Mesenchymal stem cell (in vitro differentiated cells and primary cell): Measurements from ENCODE around the gene ORAI3.

ENCODE experiments used
- DNase-seq: peaks from one replicate; pipeline ENCODE4 v3.0.0-alpha.2; 2013
- H2AFZ ChIP-seq: one replicate; pipeline ENCODE4 v1.6.1; 2013; ENCODE audit warnings: low read depth, mild to moderate bottlenecking, control low read depth, inconsistent platforms, low read length, moderate library complexity
- H2AK5ac ChIP-seq: 2 replicates; pipeline ENCODE4 v1.6.1; 2013; ENCODE audit warnings: low read length, moderate library complexity, mild to moderate bottlenecking, inconsistent platforms; ENCODE audit not compliant: severe bottlenecking
- H2BK120ac ChIP-seq: one replicate; pipeline ENCODE4 v1.6.1; 2013; ENCODE audit warnings: low read depth, mild to moderate bottlenecking, inconsistent platforms, low read length, moderate library complexity
- H2BK12ac ChIP-seq, 2 experiments: one replicate each; pipeline ENCODE4 v1.6.1; 2013; ENCODE audit warnings: inconsistent platforms in 2 of 2, low read length in 2 of 2, mild to moderate bottlenecking in 2 of 2, moderate library complexity in 2 of 2, control low read depth in 1 of 2
- H2BK15ac ChIP-seq: one replicate; pipeline ENCODE4 v1.6.1; 2013; ENCODE audit warnings: mild to moderate bottlenecking, low read depth, inconsistent platforms; ENCODE audit not compliant: poor library complexity, severe bottlenecking
- H2BK5ac ChIP-seq: 2 replicates; pipeline ENCODE4 v1.6.1; 2013; ENCODE audit warnings: low read depth, mild to moderate bottlenecking, low read length, control low read depth, inconsistent platforms; ENCODE audit not compliant: poor library complexity, severe bottlenecking
- H3K14ac ChIP-seq, 2 experiments: one replicate each; pipeline ENCODE4 v1.6.1; 2013; ENCODE audit warnings: inconsistent platforms in 2 of 2, low read length in 2 of 2, control low read depth in 1 of 2, mild to moderate bottlenecking in 1 of 2, moderate library complexity in 1 of 2
- H3K18ac ChIP-seq, 2 experiments: one replicate each; pipeline ENCODE4 v1.6.1; 2013; ENCODE audit warnings: inconsistent platforms in 2 of 2, low read length in 2 of 2, control low read depth in 1 of 2, low read depth in 1 of 2, mild to moderate bottlenecking in 1 of 2
- H3K23ac ChIP-seq, 2 experiments: one replicate each; pipeline ENCODE4 v1.6.1; 2013; ENCODE audit warnings: inconsistent platforms in 2 of 2, low read length in 2 of 2, mild to moderate bottlenecking in 2 of 2, moderate library complexity in 2 of 2, control low read depth in 1 of 2
- H3K27ac ChIP-seq: 2 replicates; pipeline ENCODE4 v1.5.1; 2013; ENCODE audit warnings: mild to moderate bottlenecking, moderate library complexity, low read length, control low read depth, inconsistent platforms; ENCODE audit not compliant: poor library complexity, severe bottlenecking
- H3K27me3 ChIP-seq, 2 experiments: 2 replicates each; pipeline versions ENCODE4 v1.6.1 to v1.7.0; 2013; ENCODE audit warnings: low read length in 2 of 2, mild to moderate bottlenecking in 2 of 2, moderate library complexity in 2 of 2, control low read depth in 1 of 2, inconsistent platforms in 1 of 2; ENCODE audit not compliant: control insufficient read depth in 1 of 2, insufficient read depth in 1 of 2
- H3K36me3 ChIP-seq, 2 experiments: 2 replicates each; pipeline versions ENCODE4 v1.6.1 to v1.7.0; 2013; ENCODE audit warnings: low read length in 2 of 2, control low read depth in 1 of 2, inconsistent platforms in 1 of 2, low read depth in 1 of 2, mild to moderate bottlenecking in 1 of 2; ENCODE audit not compliant: insufficient read depth in 2 of 2, control insufficient read depth in 1 of 2
- H3K4ac ChIP-seq, 2 experiments: one replicate each; pipeline ENCODE4 v1.6.1; 2013; ENCODE audit warnings: inconsistent platforms in 2 of 2, low read length in 2 of 2, mild to moderate bottlenecking in 2 of 2, moderate library complexity in 2 of 2, control low read depth in 1 of 2, low read depth in 1 of 2
- H3K4me1 ChIP-seq: 2 replicates; pipeline ENCODE4 v1.6.1; 2013; ENCODE audit warnings: low read depth, low read length, control low read depth; ENCODE audit not compliant: control insufficient read depth, insufficient read depth
- H3K4me2 ChIP-seq: 2 replicates; pipeline ENCODE4 v1.6.1; 2013; ENCODE audit warnings: low read length, mild to moderate bottlenecking, inconsistent platforms; ENCODE audit not compliant: poor library complexity, severe bottlenecking
- H3K4me3 ChIP-seq, 2 experiments: 2 replicates each; pipeline versions ENCODE4 v1.5.1 to v1.7.0; 2013; ENCODE audit warnings: low read length in 2 of 2, mild to moderate bottlenecking in 2 of 2, control low read depth in 1 of 2, low read depth in 1 of 2; ENCODE audit not compliant: insufficient read depth in 1 of 2
- H3K79me1 ChIP-seq: replicated peaks from 2 replicates; pipeline ENCODE4 v1.6.1; 2013; ENCODE audit warnings: mild to moderate bottlenecking, control low read depth, low read length, inconsistent platforms; ENCODE audit not compliant: poor library complexity, severe bottlenecking
- H3K9ac ChIP-seq: 2 replicates; pipeline ENCODE4 v1.7.0; 2013; ENCODE audit warnings: mild to moderate bottlenecking, low read length, moderate library complexity
- H3K9me3 ChIP-seq: 2 replicates; pipeline ENCODE4 v1.7.0; 2013; ENCODE audit warnings: mild to moderate bottlenecking, low read length; ENCODE audit not compliant: control insufficient read depth
- H4K8ac ChIP-seq: one replicate; pipeline ENCODE4 v1.6.1; 2013; ENCODE audit warnings: inconsistent platforms, mild to moderate bottlenecking, low read length, moderate library complexity
- H4K91ac ChIP-seq: one replicate; pipeline ENCODE4 v1.6.1; 2013; ENCODE audit warnings: mild to moderate bottlenecking, low read length, inconsistent platforms
- WGBS: methylation state at CpG from one replicate; pipeline ENCODE4 v1.1.7; 2013; ENCODE audit warnings: mixed read lengths; 5-methylcytosine and 5-hydroxymethylcytosine counted together

Gene ORAI3

GRCh38 chr16:30928390-30928789, 20.5 kb upstream of the ORAI3 start:
- Histone ChIP-seq H4K91ac (no peak overlapping the region), H3K27me3 (no peaks in the 10 kb centered on the region), H2BK120ac (no peak overlapping the region), H4K8ac (no peak overlapping the region), H3K4me1 (peaks cover 24% of the 10 kb centered on the region), H3K4me3 (no peak overlapping the region), H2AK5ac (no peak overlapping the region), H3K79me1 (peaks cover 54% of the 10 kb centered on the region), H2BK5ac (no peak overlapping the region), H2BK15ac (no peak overlapping the region), H3K14ac (no peak overlapping the region), H3K4ac (no peak overlapping the region), H3K36me3 (peaks cover 50 to 68% of the 10 kb centered on the region in 2 experiments), H3K23ac (no peak overlapping the region), H3K18ac (no peak overlapping the region), H3K27ac (no peak overlapping the region), H2BK12ac (no peak overlapping the region), H2AFZ (no peak overlapping the region), H3K9ac (no peak overlapping the region), H3K9me3 (no peaks in the 10 kb centered on the region), H3K4me2 (no peak overlapping the region)
- WGBS: 100% methylated on average over 10 of the region's 11 CpGs
- no peak for DNase-seq

- H3K14ac ChIP-seq: no peak overlapping the region
- H3K4me1 ChIP-seq: peaks cover 24% of the 10 kb centered on the region
- no peak overlapping the region for H3K4ac ChIP-seq
- H3K18ac ChIP-seq: no peak overlapping the region
- peaks cover 57% of the 10 kb centered on the region for H3K79me1 ChIP-seq
- H3K4me3 ChIP-seq: no peak overlapping the region
- H3K23ac ChIP-seq: no peak overlapping the region
- no peak overlapping the region for H2AK5ac ChIP-seq
- H3K27ac ChIP-seq: no peak overlapping the region
- H2BK12ac ChIP-seq: no peak overlapping the region
- no peak overlapping the region for H2BK5ac ChIP-seq
- no peaks in the 10 kb centered on the region for H3K27me3 ChIP-seq
- H2BK120ac ChIP-seq: no peak overlapping the region
- H3K4me2 ChIP-seq: no peak overlapping the region
- WGBS: 92% methylated on average over 7 of the region's 7 CpGs
- peaks cover 52 to 76% of the 10 kb centered on the region in 2 experiments for H3K36me3 ChIP-seq
- no peak overlapping the region for H2BK15ac ChIP-seq
- no peak for DNase-seq
- no peak overlapping the region for H4K91ac ChIP-seq
- H2AFZ ChIP-seq: no peak overlapping the region
- H4K8ac ChIP-seq: no peak overlapping the region
- no peaks in the 10 kb centered on the region for H3K9me3 ChIP-seq
- H3K9ac ChIP-seq: no peak overlapping the region
These were observed 19.7 kb upstream of the ORAI3 start for GRCh38 chr16:30929167-30929566.

- peaks cover 24% of the 10 kb centered on the region for H3K4me1 ChIP-seq
- H3K36me3 ChIP-seq: peaks cover 59 to 83% of the 10 kb centered on the region in 2 experiments
- no peak overlapping the region for H3K18ac ChIP-seq
- H2BK12ac ChIP-seq: no peak overlapping the region
- no peak overlapping the region for H3K4ac ChIP-seq
- no peak overlapping the region for H2AK5ac ChIP-seq
- no peak overlapping the region for H2BK15ac ChIP-seq
- DNase-seq: no peak
- H3K79me1 ChIP-seq: peaks cover 61% of the 10 kb centered on the region
- no peaks in the 10 kb centered on the region for H3K9me3 ChIP-seq
- no peak overlapping the region for H4K91ac ChIP-seq
- no peaks in the 10 kb centered on the region for H3K27me3 ChIP-seq
- H2BK5ac ChIP-seq: no peak overlapping the region
- H2BK120ac ChIP-seq: no peak overlapping the region
- no peak overlapping the region for H4K8ac ChIP-seq
- H3K14ac ChIP-seq: no peak overlapping the region
- H3K23ac ChIP-seq: no peak overlapping the region
- no peak overlapping the region for H3K27ac ChIP-seq
- no peak overlapping the region for H2AFZ ChIP-seq
- H3K4me2 ChIP-seq: no peak overlapping the region
- WGBS: 95% methylated on average over 35 of the region's 35 CpGs
- H3K9ac ChIP-seq: no peak overlapping the region
- H3K4me3 ChIP-seq: no peak overlapping the region
These were observed 18.7 kb upstream of the ORAI3 start for GRCh38 chr16:30930160-30930571.

- H2BK15ac ChIP-seq: no peak overlapping the region
- WGBS: 79% methylated on average over 12 of the region's 12 CpGs
These were observed 17.7 kb upstream of the ORAI3 start for GRCh38 chr16:30931068-30931650.

More at GRCh38 chr16:30931068-30931650, 17.7 kb upstream of the ORAI3 start:
- peaks cover 62% of the 10 kb centered on the region for H3K79me1 ChIP-seq
- H3K4me2 ChIP-seq: no peak overlapping the region
- H3K23ac ChIP-seq: no peak overlapping the region
- H2BK5ac ChIP-seq: no peak overlapping the region
- H3K4me1 ChIP-seq: peaks cover 17% of the 10 kb centered on the region
- peaks cover 63 to 84% of the 10 kb centered on the region in 2 experiments for H3K36me3 ChIP-seq
- H3K4me3 ChIP-seq: no peak overlapping the region
- H3K18ac ChIP-seq: no peak overlapping the region
- DNase-seq: no peak
- H3K27ac ChIP-seq: no peak overlapping the region
- no peak overlapping the region for H3K14ac ChIP-seq
- H3K9ac ChIP-seq: no peak overlapping the region
- no peak overlapping the region for H2BK120ac ChIP-seq
- no peak overlapping the region for H4K91ac ChIP-seq
- no peak overlapping the region for H2AK5ac ChIP-seq
- no peaks in the 10 kb centered on the region for H3K27me3 ChIP-seq
- no peak overlapping the region for H2BK12ac ChIP-seq
- no peak overlapping the region for H3K4ac ChIP-seq
- no peak overlapping the region for H4K8ac ChIP-seq
- no peak overlapping the region for H2AFZ ChIP-seq
- H3K9me3 ChIP-seq: no peaks in the 10 kb centered on the region
